ENCODE data around the gene FOS. TPM values are rescaled to one million over a fixed set of nuclear protein-coding genes. Genes with fewer than 3 reads are reported as not detected.

FOS gene
- total and polyA plus RNA-seq, 2 of the 4 experiments (the other 2 are of a cell fraction), result 53.6 to 171 TPM

DNA sequence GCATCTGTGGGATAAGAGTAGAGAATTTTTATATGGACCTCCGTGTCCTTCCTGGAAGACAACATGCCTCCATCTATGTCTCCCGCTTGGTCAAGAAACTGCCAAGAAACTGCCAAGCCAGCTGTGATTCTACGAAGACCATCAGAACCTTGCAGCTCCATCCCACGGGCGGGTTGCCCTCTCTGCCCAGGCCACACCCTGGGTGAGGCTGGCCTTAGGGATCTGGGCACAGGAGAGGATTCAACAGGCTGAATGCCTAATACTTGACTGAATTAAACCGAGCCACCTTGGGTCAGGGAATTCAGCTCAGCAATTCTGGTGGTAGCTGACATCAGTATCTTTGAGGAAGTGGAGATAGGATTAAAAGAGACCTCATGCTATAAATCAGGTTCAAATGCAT, 37.8 kb upstream of the FOS start:
- no peak overlapping the region for H2AK9ac ChIP-seq (replicated peaks; ENCODE audit: low read depth, low read length, poor library complexity)
- ATAC-seq (ENCODE audit: low read depth), result no peak
- H3K14ac ChIP-seq (replicated peaks; ENCODE audit: low read depth, low read length), result no peak overlapping the region
- no peak overlapping the region for H3K4ac ChIP-seq (ENCODE audit: low read depth, low read length)
- H3K56ac ChIP-seq (ENCODE audit: extremely low read depth, insufficient read depth, low read length), result no peak overlapping the region
- ChIA-PET POLR2A (ENCODE audit: unreplicated experiment) (no interaction called here), CTCF (no interaction called here)
- H3K4me1 ChIP-seq (ENCODE audit: control insufficient read depth, insufficient read depth, low read length), result peaks cover 7% of the 10 kb centered on the region; the same call in 1 of the 2 replicates
- H2BK20ac ChIP-seq (ENCODE audit: low read depth, low read length), result no peak overlapping the region
- no peak overlapping the region for H4K91ac ChIP-seq (ENCODE audit: insufficient read depth, low read depth, low read length)
- no peak overlapping the region for H3K9ac ChIP-seq (ENCODE audit: low read depth, low read length)
- no peak overlapping the region for H3K27ac ChIP-seq (ENCODE audit: insufficient read depth, low read length)
- no peaks in the 10 kb centered on the region for H3K79me1 ChIP-seq (ENCODE audit: low read depth in 1 of 2, low read length in 2 of 2)
- no peaks in the 10 kb centered on the region; the same call in 1 of the 2 replicates for H3K27me3 ChIP-seq (ENCODE audit: control insufficient read depth, insufficient read depth, low read length)
- no peaks in the 10 kb centered on the region for H4K20me1 ChIP-seq (ENCODE audit: insufficient read depth, low read length)
- no peak overlapping the region for H2AFZ ChIP-seq (replicated peaks; ENCODE audit: low read length, poor library complexity)
- no TSS peak for BruUV-seq (replicated peaks)
- H3K23ac ChIP-seq (ENCODE audit: low read depth, low read length), result no peak overlapping the region
- dilution Hi-C loops (cut with HindIII; ENCODE audit: low sequenced_read_pairs, unreplicated experiment) (no loop called here), in situ Hi-C loops (cut with MboI; ENCODE audit: low sequenced_read_pairs) (no loop called here), intact Hi-C loops (cut with micrococcal nuclease) (no loop called here)
- no peak overlapping the region for H3K4me2 ChIP-seq (ENCODE audit: low read depth, low read length)
- no peak overlapping the region for H4K5ac ChIP-seq (ENCODE audit: low read depth, low read length)
- no peaks in the 10 kb centered on the region for H3K36me3 ChIP-seq (ENCODE audit: control insufficient read depth, insufficient read depth, low read length)
- DNase-seq, result no peak
- no peak overlapping the region for H3K18ac ChIP-seq (ENCODE audit: low read depth, low read length)
- no peak overlapping the region for H3K4me3 ChIP-seq (ENCODE audit: insufficient read depth, low read depth, low read length)
- H3K9me3 ChIP-seq (ENCODE audit: control insufficient read depth, insufficient read depth, low read length), result no peaks in the 10 kb centered on the region
- peaks cover 7% of the 10 kb centered on the region for H3K9me1 ChIP-seq (ENCODE audit: insufficient read depth, low read length)
- H2BK120ac ChIP-seq (ENCODE audit: low read depth, low read length), result no peak overlapping the region
- no peak overlapping the region for H2BK5ac ChIP-seq (ENCODE audit: low read depth, low read length, poor library complexity, severe bottlenecking)
- WGBS, 2 experiments (ENCODE audit: extremely low coverage in 2 of 2, insufficient read length in 1 of 2), result no CpG with 5 or more reads among the region's 6 CpGs
- H2BK15ac ChIP-seq (ENCODE audit: low read depth, low read length), result no peak overlapping the region
- TF ChIP-seq CHD1 (IDR thresholded peaks at IDR 0.05; ENCODE audit: low read depth, low read length) (no peak), BHLHE40 (IDR thresholded peaks at IDR 0.05; ENCODE audit: low read depth, low read length) (no peak), POLR2A (IDR thresholded peaks at IDR 0.05; ENCODE audit: low read depth, low read length) (no peak), FOS (IDR thresholded peaks at IDR 0.05; ENCODE audit: low read depth, low read length) (no peak), RFX5 (IDR thresholded peaks at IDR 0.05; ENCODE audit: low read depth, low read length) (no peak), MAZ (IDR thresholded peaks at IDR 0.05; ENCODE audit: borderline replicate concordance, low read depth, low read length) (no peak)
- TF ChIP-seq, protein P1, sequence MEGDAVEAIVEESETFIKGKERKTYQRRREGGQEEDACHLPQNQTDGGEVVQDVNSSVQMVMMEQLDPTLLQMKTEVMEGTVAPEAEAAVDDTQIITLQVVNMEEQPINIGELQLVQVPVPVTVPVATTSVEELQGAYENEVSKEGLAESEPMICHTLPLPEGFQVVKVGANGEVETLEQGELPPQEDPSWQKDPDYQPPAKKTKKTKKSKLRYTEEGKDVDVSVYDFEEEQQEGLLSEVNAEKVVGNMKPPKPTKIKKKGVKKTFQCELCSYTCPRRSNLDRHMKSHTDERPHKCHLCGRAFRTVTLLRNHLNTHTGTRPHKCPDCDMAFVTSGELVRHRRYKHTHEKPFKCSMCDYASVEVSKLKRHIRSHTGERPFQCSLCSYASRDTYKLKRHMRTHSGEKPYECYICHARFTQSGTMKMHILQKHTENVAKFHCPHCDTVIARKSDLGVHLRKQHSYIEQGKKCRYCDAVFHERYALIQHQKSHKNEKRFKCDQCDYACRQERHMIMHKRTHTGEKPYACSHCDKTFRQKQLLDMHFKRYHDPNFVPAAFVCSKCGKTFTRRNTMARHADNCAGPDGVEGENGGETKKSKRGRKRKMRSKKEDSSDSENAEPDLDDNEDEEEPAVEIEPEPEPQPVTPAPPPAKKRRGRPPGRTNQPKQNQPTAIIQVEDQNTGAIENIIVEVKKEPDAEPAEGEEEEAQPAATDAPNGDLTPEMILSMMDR (conservative IDR thresholded peaks at IDR 0.05; ENCODE audit: low read depth, low read length), result no peak
- no peak overlapping the region for H2AK5ac ChIP-seq (ENCODE audit: low read depth, low read length)
- H4K8ac ChIP-seq (ENCODE audit: low read depth in 2 of 2, low read length in 2 of 2), result no peak overlapping the region

All from IMR-90 (cell line).